Measurements from ENCODE around the gene LGALS1.
A peak's percentile ranks its signal among the peaks of the same experiment; 100 is the strongest.

GRCh38 chr22:37676736-37677492, 1.5 kb downstream of the LGALS1 start:
- TF ChIP-seq POLR2A (IDR thresholded peaks at IDR 0.05) (peak in 1 of 2 donors; percentile 49), CTCF (IDR thresholded peaks at IDR 0.05) (no peak)

Measured in adrenal gland (tissue), 5 donors.